Daoy (cell line): ENCODE measurements around the gene NOLC1. TPM values are rescaled to one million over a fixed set of nuclear protein-coding genes. Genes with fewer than 3 reads are reported as not detected.
A peak's percentile ranks its signal among the peaks of the same experiment; 100 is the strongest.
"Not testable (repeated sequence)": the region's sequence is repeated elsewhere in the genome, so short reads cannot be mapped to it uniquely, and the experiment has no call there.

Source experiments
- DNase-seq: peaks from one replicate; pipeline ENCODE4 v3.0.0-alpha.2; 2015; ENCODE audit warnings: low read depth
- total RNA-seq: library from RNA; depleted of rRNA; stranded (reverse); fragments of >200 nt; shearing (Covaris generic); gene quantifications from 2 replicates; pipeline ENCODE4 v1.2.3, GENCODE V29; 2014

NOLC1 gene
- total RNA-seq, 1 experiment from 2014 or later = 70.1 TPM

GRCh38 chr10:102153093-102153620, 968 bp downstream of the NOLC1 start:
- no peak for DNase-seq

GRCh38 chr10:102154466-102155116, 2.4 kb downstream of the NOLC1 start:
- no peak for DNase-seq

DNA sequence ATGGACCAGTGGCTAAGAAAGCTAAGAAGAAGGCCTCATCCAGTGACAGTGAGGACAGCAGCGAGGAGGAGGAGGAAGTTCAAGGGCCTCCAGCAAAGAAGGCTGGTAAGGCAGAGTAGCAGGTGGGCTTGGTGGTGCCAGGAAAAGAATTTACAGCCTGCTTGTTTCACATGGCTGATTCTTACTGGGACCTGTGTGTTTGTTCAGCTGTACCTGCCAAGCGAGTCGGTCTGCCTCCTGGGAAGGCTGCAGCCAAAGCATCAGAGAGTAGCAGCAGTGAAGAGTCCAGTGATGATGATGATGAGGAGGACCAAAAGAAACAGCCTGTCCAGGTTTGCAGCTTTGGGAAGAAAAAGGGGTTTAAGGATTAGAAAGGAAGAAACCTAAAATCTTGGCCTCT, 5.0 kb downstream of the NOLC1 start:
- DNase-seq = no peak

GRCh38 chr10:102159051-102159597, 6.9 kb downstream of the NOLC1 start:
- DNase-seq = no peak

- DNase-seq = no peak
Measured at GRCh38 chr10:102159831-102160230, 7.6 kb downstream of the NOLC1 start.

DNA sequence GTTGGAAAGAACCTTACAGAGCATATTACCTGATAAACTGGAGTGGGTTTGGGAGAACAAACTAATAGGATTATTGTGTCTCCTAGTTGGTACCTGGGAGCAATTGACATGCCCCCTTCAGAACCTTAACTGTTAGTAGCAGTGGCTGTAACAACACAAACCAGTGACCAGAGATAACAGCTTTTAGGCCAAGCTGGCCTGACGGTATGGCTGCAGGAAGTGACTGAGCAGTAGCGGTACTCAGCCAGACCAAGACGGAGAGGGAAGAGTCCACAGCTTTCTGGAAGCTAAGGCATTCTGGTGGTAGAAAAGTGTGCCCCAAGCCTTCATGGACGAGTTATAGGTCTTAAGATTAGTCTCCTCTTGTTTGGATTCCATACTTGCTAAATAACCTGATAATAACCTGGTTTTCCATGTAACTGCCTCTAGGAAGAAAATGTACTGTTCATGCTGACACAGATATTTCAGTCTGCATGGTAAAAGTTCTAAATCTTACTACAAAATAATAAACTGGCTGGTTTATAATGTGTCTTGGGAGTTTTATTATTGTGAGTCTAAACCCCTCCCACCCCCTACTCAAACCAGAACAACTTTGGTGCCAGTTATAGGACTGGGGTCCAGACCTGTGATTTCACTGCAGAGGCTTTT, 11.3 kb downstream of the NOLC1 start:
- no peak for DNase-seq

GRCh38 chr10:102167861-102168260, 15.7 kb downstream of the NOLC1 start:
- DNase-seq = no peak

DNA sequence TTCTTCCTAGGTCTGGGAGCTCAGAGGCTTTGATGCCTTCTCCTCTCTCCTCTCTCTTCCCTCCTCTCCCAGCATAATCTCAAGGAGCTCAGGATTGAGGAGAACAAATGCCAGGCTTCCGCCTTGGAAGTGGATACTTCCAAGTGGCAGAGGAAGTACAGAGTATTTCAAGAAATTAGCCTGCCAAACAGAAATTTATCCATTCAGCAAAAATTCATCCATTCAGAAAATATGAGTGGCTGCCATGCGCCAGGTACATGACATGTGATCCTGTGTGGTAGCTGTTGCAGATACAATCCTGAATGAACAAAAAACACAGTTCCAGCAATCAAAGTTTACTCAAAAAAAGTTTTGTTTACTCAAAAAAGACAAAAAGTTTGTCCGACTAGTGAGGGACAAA, 18.4 kb downstream of the NOLC1 start:
- no peak for DNase-seq

DNA sequence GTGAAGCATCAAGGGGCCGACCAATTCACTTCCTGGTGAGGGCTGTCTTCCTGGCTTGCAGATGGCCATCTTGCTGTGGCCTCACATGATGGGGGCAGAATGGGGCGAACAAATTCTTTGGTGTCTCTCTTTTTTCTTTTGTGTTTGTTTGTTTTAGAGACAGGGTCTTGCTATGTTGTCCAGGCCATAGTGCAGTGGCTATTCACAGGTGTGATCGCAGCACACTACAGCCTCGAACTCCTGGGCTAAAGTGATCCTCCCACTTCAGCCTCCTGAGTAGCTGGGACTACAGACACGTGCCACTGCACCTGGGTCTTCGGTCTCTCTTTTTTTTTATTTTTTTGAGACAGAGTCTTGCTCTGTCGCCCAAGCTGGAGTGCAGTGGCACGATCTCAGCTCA, 20.1 kb downstream of the NOLC1 start:
- DNase-seq = no peak

DNA sequence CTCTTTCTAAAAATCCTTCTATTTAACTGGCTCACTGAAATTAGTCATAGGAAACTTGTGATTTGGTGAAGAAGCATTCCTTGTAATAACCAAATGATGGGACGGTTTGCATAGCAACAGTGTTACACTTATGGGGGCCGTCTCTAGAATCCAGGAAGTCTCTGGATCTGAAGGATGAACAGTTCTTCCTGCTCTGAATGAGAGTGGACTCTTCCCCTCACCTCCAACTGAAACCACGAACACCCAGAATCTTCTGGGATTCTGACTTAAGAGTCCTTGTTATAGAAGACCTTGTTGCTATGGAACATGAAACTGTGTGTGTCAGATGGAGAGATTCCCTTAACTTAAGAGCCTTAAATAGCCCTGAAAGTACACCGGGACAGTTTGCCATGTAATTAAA, 23.2 kb downstream of the NOLC1 start:
- DNase-seq = peak; percentile 13

DNA sequence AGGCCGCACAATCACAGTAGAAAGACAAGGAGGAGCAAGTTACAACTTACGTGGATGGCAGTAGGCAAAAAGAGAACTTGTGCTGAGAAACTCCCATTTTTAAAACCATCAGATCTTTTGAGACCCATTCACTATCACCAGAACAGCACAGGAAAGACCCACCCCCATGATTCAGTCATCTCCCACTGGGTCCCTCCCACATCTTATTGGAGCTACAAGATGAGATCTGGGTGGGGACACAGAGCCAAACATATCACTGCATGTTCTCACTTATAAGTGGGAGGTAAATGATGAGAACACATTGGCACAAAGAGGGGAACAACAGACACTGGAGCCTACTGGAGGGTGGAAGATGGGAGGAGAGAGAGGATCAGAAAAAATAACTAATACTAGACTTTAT, 32.4 kb downstream of the NOLC1 start:
- no peak for DNase-seq

DNA sequence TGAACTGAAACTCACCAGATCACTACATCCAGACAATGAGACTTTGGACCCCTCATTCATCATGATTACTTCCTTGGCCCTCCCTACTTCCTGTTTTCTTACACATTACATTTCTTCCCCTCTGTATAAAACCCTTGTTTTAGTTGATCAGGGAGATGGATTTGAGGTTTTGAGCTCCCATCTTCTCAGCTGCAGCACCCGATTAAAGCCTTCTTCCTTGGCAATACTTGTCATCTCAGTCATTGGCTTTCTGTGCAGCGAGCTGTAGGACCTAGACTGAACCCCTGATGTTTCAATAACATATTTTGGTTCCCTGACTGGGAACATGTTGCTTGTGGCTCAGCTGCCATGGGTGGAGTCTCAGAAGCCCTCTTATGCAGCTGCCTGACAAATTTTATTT, 33.1 kb downstream of the NOLC1 start:
- DNase-seq = no peak

GRCh38 chr10:102185811-102186527, 33.8 kb downstream of the NOLC1 start:
- DNase-seq = no peak

GRCh38 chr10:102188298-102188940, 36.2 kb downstream of the NOLC1 start:
- DNase-seq = no peak

DNA sequence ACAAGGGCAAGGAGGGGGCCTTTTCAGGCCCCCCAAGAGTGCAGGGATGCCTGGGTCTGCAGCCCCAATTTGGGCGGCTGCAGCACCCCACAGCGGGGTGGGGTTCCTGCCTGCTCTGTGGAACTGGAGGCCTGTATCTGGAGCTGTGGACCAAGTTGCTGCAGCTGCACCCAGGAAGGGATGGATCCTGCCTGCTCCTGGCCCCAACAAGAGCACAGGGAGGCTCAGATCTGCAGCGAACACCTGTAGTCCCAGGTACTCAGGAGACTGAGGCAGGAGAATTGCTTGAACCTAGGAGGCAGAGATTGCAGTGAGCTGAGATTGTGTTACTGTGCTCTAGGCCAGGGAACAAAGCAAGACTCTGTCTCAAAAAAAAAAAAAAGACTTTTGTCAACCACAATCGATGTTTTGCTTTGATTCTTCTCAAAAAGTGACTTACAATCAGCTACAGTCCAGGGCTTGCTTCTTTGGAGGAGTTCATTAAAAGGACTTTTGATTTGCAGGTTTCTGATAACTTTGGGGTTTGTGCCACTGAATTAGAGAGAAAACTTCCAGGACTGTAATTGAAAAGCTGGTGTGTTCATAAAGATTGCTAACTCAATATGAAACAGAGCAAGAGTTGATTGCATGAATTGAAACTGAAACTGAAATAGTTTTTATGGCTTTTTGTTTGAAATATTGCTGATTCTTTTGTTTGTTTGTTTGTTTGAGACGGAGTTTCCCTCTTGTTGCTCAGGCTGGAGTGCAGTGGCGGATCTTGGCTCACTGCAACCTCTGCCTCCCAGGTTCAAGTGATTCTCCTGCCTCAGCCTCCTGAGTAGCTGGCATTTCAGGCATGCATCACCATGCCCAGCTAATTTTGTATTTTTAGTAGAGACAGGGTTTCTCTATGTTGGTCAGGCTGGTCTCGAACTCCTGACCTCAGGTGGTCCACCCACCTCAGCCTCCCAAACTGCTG, 37.0 kb downstream of the NOLC1 start:
- not testable (repeated sequence) for DNase-seq

- no peak for DNase-seq
Measured at GRCh38 chr10:102191956-102192355, 39.8 kb downstream of the NOLC1 start.

DNA sequence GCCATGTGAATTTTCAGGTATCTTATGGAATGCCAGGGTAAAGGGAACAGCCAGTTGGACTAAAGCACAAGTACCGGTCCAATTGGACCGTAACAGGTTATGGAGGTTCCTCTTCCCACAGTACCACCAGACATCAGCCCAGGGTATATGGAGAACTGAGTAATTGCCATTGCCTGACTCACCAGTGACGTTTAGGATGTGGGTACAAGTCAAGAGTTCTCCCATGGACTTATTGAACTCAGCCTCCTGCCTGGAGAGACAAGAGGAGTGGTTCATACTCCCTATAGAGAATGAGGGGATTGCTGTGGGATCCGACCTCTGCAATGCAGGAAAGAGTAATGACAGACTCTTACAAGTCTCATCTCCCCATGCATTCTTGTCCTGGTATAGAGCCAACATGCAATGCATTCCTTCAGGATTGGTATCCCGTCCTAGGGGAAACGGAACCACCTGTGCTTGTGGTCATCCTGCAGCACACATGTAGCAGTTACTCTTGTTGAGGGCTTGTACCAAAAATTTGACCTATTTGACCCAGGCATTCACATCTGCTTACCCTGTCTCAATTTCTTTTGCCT, 43.2 kb downstream of the NOLC1 start:
- peak; percentile 28 for DNase-seq

GRCh38 chr10:102196893-102197292, 44.7 kb downstream of the NOLC1 start:
- peak; percentile 10 for DNase-seq

DNA sequence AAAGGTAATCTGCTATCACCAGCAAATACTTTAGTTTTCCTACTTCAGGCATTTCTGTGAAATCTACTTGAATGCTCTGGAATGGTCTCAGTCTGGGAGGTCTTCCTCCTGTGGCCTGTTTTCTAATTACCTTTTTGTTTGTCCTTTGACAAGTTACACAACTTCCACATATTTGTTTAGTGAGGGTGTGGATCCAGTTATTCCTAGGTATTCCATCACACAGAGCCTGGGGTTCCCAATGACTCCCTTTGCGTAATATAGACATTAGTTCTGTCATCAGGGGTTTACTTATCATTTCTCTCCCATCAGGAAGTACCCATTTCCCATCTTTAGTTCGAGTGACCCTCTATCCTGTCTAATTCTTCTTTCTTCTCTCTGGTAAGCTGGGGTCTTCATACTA, 45.8 kb downstream of the NOLC1 start:
- DNase-seq = no peak
